Measurements from ENCODE around the gene MACROD2.

DNA sequence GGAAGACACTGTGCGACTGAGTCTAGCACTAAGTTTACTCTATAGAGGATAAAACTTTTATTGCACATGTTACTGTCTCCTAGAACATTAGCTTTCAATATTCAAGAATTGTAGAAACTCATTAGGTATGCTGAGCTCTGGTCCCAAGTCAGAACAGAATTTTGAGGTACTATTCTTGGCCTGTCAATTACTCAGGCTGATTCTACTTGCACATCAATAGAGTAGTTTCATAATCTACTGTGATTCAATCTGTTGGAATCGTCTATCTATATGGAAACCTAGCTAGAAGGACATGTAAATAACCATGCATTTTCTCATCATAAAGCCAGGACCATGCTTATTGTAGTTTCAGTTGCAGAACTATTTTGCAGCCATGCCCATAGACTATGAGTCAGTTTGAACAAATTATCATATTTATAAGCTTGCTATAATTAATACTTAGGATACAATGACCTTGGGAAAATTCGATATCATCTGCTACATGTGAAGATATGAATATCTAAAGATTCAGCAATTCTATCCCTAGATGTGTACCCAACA is 300.5 kb downstream of the MACROD2 start:
- no peak for TF ChIP-seq CTCF (IDR thresholded peaks at IDR 0.05)
- no peak for TF ChIP-seq POLR2AphosphoS5 (IDR thresholded peaks at IDR 0.05)
- TF ChIP-seq EP300 (IDR thresholded peaks at IDR 0.05): no peak
- no peak for TF ChIP-seq POLR2A (IDR thresholded peaks at IDR 0.05)

All from suprapubic skin (tissue), 4 donors.